GM12874 (cell line): Measurements from ENCODE around the gene PPP1R3A.

ENCODE experiments used
- CTCF ChIP-seq: IDR thresholded peaks from 2 replicates; pipeline ENCODE4 v1.5.1; 2011; ENCODE audit warnings: low read depth, mild to moderate bottlenecking, control low read depth, low read length, moderate library complexity; ENCODE audit not compliant: insufficient read depth

PPP1R3A gene, protein sequence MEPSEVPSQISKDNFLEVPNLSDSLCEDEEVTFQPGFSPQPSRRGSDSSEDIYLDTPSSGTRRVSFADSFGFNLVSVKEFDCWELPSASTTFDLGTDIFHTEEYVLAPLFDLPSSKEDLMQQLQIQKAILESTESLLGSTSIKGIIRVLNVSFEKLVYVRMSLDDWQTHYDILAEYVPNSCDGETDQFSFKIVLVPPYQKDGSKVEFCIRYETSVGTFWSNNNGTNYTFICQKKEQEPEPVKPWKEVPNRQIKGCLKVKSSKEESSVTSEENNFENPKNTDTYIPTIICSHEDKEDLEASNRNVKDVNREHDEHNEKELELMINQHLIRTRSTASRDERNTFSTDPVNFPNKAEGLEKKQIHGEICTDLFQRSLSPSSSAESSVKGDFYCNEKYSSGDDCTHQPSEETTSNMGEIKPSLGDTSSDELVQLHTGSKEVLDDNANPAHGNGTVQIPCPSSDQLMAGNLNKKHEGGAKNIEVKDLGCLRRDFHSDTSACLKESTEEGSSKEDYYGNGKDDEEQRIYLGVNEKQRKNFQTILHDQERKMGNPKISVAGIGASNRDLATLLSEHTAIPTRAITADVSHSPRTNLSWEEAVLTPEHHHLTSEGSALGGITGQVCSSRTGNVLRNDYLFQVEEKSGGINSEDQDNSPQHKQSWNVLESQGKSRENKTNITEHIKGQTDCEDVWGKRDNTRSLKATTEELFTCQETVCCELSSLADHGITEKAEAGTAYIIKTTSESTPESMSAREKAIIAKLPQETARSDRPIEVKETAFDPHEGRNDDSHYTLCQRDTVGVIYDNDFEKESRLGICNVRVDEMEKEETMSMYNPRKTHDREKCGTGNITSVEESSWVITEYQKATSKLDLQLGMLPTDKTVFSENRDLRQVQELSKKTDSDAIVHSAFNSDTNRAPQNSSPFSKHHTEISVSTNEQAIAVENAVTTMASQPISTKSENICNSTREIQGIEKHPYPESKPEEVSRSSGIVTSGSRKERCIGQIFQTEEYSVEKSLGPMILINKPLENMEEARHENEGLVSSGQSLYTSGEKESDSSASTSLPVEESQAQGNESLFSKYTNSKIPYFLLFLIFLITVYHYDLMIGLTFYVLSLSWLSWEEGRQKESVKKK

DNA sequence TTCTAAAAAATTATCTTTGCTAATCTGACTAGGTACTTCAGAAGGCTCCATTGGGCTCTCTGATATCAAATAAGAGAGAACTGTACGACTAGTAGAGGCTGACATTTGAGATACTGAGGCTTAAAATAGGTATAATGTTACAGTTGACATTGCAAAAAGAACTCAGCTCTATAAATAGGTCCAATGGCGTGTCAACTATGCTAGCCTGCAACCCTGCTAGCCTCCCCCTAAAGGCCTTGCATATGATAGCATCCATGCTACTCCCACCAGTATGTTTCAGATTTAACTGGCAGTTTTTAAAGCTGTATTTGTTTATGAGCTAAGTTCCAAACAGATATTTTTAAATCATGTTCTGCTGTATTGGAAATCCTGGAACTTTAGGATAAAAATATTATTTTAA lies at the start of gene PPP1R3A:
Gene PPP1R3A (minus strand): TSS at position 64 of the 400 bp plus-strand sequence. CDS start 13 bp downstream, at position 51.
- TF ChIP-seq CTCF = no peak

- no peak for TF ChIP-seq CTCF
Measured at GRCh38 chr7:113963356-113963755, 44.5 kb upstream of the PPP1R3A start.

GRCh38 chr7:113959910-113960309 lies 41.1 kb upstream of the PPP1R3A start:
- no peak for TF ChIP-seq CTCF

- no peak for TF ChIP-seq CTCF
Measured at GRCh38 chr7:113955157-113955556, 36.3 kb upstream of the PPP1R3A start.

DNA sequence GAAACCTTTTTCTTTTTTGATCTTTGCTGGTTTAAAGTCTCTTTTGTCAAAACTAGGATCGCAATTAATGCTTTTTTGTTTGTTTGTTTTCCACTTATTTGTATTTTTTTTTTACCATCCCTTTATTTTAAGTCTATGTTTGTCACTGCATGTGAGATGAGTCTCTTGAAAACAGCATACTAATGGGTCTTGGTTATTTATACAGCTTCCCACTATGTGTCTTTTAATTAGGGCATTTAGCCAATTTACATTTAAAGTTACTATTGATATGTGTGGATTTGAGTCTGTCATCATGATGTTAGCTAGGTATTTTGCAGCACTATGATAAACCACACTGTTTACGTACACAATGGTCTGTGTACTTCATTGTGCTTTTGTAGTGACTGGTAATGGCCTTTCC lies 34.7 kb upstream of the PPP1R3A start:
- no peak for TF ChIP-seq CTCF

DNA sequence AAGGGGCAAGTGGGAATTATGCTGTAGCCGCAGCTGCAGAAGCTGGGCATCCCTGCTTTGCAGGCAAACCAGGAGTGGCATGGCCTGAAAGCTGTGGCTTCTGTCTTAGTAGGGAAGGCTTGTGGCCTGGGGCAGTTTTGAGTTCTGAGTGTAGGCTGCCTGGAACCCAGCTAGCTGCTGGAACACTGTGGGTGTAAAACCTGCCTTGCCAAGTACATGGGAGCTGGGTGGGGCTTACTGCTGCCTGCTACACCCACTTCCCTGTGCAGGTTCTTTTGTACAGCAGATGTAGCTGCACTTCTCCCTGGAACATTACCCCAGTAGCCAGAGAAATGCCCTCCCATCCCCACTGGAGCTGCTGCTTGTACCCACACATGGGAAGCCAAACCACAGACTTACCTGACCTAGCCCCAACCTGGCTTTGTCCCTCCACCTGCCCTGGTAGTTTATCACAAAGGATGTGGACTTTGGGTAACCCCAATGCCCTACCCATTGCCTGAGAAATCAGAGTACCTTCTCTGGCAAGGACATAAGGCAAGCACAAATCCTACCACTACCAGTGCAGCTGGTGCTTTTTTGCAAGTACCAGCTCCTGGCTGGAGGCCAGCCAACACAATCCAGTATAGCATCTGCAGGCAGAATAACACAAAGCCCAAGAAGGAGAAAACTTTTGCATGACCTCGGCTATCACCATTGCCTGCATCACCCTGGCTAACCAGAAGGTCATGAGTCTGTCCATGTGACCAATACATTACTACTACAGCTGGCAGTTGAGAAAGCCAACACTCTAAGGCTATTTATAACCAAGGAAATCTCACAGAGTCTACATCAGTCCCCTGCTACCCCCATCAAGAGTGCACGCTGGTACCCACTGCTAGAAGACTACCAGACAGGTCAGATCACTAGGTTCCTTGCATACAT lies 26.5 kb upstream of the PPP1R3A start:
- no peak for TF ChIP-seq CTCF
